Karpas-422 (cell line): ENCODE data around the gene HOMER1. TPM values are rescaled to one million over a fixed set of nuclear protein-coding genes. Genes with fewer than 3 reads are reported as not detected.

Experiments used
- DNase-seq: peaks from one replicate; pipeline ENCODE4 v3.0.0-alpha.2; 2015
- H2AFZ ChIP-seq: fragments of 200-600 bp; sonication (generic); 2 replicates; pipeline ENCODE4 v1.6.1; 2014; ENCODE audit warnings: antibody characterized with exemption, low read length, mixed read lengths
- H3K27ac ChIP-seq: fragments of 200-600 bp; sonication (generic); 2 replicates; pipeline ENCODE4 v1.5.1; 2014; ENCODE audit warnings: mild to moderate bottlenecking, low read length, moderate library complexity
- H3K27me3 ChIP-seq: fragments of 200-600 bp; sonication (generic); 2 replicates; pipeline ENCODE4 v1.6.1; 2014; ENCODE audit warnings: low read length, mixed read lengths
- H3K36me3 ChIP-seq: fragments of 200-600 bp; sonication (generic); 2 replicates; pipeline ENCODE4 v1.6.1; 2014; ENCODE audit warnings: low read length, mixed read lengths; ENCODE audit not compliant: insufficient read depth
- H3K4me1 ChIP-seq: fragments of 200-600 bp; sonication (generic); 2 replicates; pipeline ENCODE4 v1.6.1; 2014; ENCODE audit warnings: mild to moderate bottlenecking, low read length, mixed read lengths
- H3K4me2 ChIP-seq: fragments of 200-600 bp; sonication (generic); 2 replicates; pipeline ENCODE4 v1.6.1; 2014; ENCODE audit warnings: low read length, low read depth, mild to moderate bottlenecking; ENCODE audit not compliant: poor library complexity, severe bottlenecking
- H3K4me3 ChIP-seq: fragments of 200-600 bp; sonication (generic); 2 replicates; pipeline ENCODE4 v1.5.1; 2014; ENCODE audit warnings: mild to moderate bottlenecking, antibody characterized with exemption, low read length, mixed read lengths
- H3K79me2 ChIP-seq: fragments of 200-600 bp; sonication (generic); 2 replicates; pipeline ENCODE4 v1.6.1; 2014; ENCODE audit warnings: mild to moderate bottlenecking, low read length, mixed read lengths
- H3K9ac ChIP-seq: fragments of 200-600 bp; sonication (generic); 2 replicates; pipeline ENCODE4 v1.6.0; 2014; ENCODE audit warnings: low read length
- H3K9me2 ChIP-seq: fragments of 200-600 bp; sonication (generic), shearing (Covaris generic); replicated peaks from 2 replicates; pipeline ENCODE4 v1.6.0; 2014; ENCODE audit warnings: mild to moderate bottlenecking, low read length, moderate library complexity; ENCODE audit not compliant: insufficient read depth
- H3K9me3 ChIP-seq: fragments of 300-700, 200-600 bp; sonication (generic); 2 replicates; pipeline ENCODE4 v1.6.1; 2014; ENCODE audit warnings: low read length, mixed read lengths
- H4K20me1 ChIP-seq: fragments of 200-600 bp; sonication (generic); 2 replicates; pipeline ENCODE4 v1.6.1; 2014; ENCODE audit warnings: mild to moderate bottlenecking, antibody characterized with exemption, low read length, low read depth; ENCODE audit not compliant: insufficient read depth
- total RNA-seq: library from RNA; depleted of rRNA; stranded (reverse); fragments of >200 nt; shearing (Covaris generic); gene quantifications from 2 replicates; pipeline ENCODE4 v1.2.3, GENCODE V29; 2014; ENCODE audit warnings: low replicate concordance

Gene HOMER1
- total RNA-seq, 1 experiment from 2014 or later, result 1.1 TPM

DNA sequence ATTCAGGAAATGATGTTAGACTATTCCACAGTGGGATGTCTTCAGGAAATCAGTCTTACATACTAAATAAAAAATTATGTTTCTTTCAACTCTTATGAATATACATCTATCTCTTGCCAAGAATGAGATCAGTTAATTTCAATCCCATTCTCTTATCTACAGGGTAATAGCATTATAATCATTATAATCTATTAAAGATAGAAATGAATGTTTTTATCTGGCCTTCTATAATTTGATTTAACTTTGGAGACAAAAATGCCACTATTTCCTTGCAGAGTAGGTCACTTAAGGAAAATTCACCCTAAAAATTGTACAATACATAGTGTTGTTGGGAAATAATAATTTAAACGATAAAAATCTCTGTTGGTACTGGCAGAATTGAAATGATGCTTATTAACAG lies 96.4 kb downstream of the HOMER1 start:
- H3K9me3 ChIP-seq, result no peaks in the 10 kb centered on the region
- H3K36me3 ChIP-seq, result no peaks in the 10 kb centered on the region
- no peaks in the 10 kb centered on the region for H3K9me2 ChIP-seq
- H3K79me2 ChIP-seq, result no peaks in the 10 kb centered on the region
- no peak overlapping the region for H3K9ac ChIP-seq
- no peaks in the 10 kb centered on the region for H4K20me1 ChIP-seq
- no peaks in the 10 kb centered on the region for H3K27me3 ChIP-seq
- no peak overlapping the region for H3K27ac ChIP-seq
- DNase-seq, result no peak
- no peak overlapping the region for H3K4me2 ChIP-seq
- no peak overlapping the region for H3K4me3 ChIP-seq
- H2AFZ ChIP-seq, result no peak overlapping the region
- no peaks in the 10 kb centered on the region for H3K4me1 ChIP-seq

GRCh38 chr5:79416499-79416898 lies 97.4 kb downstream of the HOMER1 start:
- no peaks in the 10 kb centered on the region for H3K36me3 ChIP-seq
- no peaks in the 10 kb centered on the region for H3K79me2 ChIP-seq
- H2AFZ ChIP-seq, result no peak overlapping the region
- H3K4me3 ChIP-seq, result no peak overlapping the region
- H3K9me3 ChIP-seq, result no peaks in the 10 kb centered on the region
- no peaks in the 10 kb centered on the region for H4K20me1 ChIP-seq
- no peaks in the 10 kb centered on the region for H3K4me1 ChIP-seq
- peak; percentile 65 for DNase-seq
- H3K27ac ChIP-seq, result no peak overlapping the region
- H3K9me2 ChIP-seq, result 0 out of 2 replicates have a peak, but pooled peaks cover under 1% of the 10 kb centered on the region
- H3K27me3 ChIP-seq, result no peaks in the 10 kb centered on the region
- no peak overlapping the region for H3K9ac ChIP-seq
- H3K4me2 ChIP-seq, result no peak overlapping the region

GRCh38 chr5:79413112-79413511 lies 100.8 kb downstream of the HOMER1 start:
- Histone ChIP-seq H3K36me3 (no peaks in the 10 kb centered on the region), H3K9ac (no peak overlapping the region), H4K20me1 (no peaks in the 10 kb centered on the region), H2AFZ (no peak overlapping the region), H3K4me3 (no peak overlapping the region), H3K27me3 (no peaks in the 10 kb centered on the region), H3K27ac (no peak overlapping the region), H3K4me1 (no peaks in the 10 kb centered on the region), H3K9me2 (0 out of 2 replicates have a peak, but pooled peaks cover 3% of the 10 kb centered on the region), H3K4me2 (no peak overlapping the region), H3K79me2 (no peaks in the 10 kb centered on the region), H3K9me3 (no peaks in the 10 kb centered on the region; the same call in 1 of the 2 replicates)
- no peak for DNase-seq

DNA sequence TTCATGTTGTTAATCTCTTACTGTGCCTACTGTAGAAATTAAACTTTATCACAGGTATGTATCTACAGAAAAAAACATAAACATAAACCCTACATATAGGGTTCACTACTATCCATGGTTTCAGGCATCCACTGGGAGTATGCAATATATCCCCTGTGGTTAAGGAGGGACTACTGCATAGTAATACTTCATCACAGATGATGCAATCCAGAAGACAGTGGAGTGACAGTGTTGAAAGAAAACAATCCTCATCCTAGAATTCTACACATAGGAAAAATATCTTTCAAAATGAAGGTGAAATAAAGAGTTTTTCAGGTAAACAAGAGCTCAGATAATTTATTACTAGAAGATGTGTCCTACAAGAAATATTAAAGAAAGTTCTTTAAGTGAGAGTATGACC lies 105.9 kb downstream of the HOMER1 start:
- Histone ChIP-seq H3K9me2 (0 out of 2 replicates have a peak, but pooled peaks cover 3% of the 10 kb centered on the region), H3K79me2 (no peaks in the 10 kb centered on the region), H3K9me3 (no peaks in the 10 kb centered on the region; the same call in 1 of the 2 replicates), H3K27me3 (no peaks in the 10 kb centered on the region), H3K36me3 (no peaks in the 10 kb centered on the region), H3K9ac (no peak overlapping the region), H2AFZ (no peak overlapping the region), H4K20me1 (no peaks in the 10 kb centered on the region), H3K4me1 (no peaks in the 10 kb centered on the region), H3K27ac (no peak overlapping the region), H3K4me3 (no peak overlapping the region), H3K4me2 (no peak overlapping the region)
- no peak for DNase-seq

DNA sequence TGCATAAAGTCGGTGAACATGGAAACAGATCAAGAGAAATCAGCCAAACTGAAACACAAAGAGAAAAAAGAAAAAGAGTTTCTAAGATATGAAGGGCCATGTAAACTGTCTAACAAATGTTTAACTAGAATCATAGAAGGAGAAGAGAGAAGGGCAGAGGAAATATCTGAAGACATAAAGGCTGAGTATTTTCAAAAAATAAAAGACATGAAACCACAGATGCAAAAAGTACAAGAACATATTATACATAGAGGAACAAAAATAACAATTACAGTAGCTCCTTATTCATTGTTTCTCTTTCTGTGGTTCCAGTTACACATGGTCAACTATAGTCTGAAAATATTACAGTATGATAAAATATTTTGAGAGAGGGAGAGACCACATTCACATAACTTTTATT lies 106.3 kb downstream of the HOMER1 start:
- DNase-seq, result no peak
- no peak overlapping the region for H3K4me3 ChIP-seq

DNA sequence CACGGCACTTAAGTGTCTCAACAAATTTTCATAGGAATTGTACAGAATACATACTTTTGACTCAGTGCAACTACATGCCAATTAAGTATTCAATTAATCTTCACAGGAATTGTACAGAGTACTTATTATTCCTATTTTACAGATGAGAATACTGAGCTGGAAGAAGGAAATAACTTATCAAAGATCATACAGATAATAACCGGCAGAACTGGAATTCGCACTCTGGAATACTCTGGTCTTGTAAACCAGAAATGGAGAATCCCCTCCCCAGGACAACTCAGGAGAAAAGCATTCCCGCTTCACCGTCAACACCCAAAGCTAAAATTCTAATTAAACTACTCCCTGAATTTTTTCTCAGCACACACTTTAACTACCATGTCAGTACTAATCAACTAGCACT lies 112.7 kb downstream of the HOMER1 start:
- Histone ChIP-seq H3K4me2 (no peak overlapping the region), H3K9ac (no peak overlapping the region), H3K27me3 (no peaks in the 10 kb centered on the region), H3K36me3 (no peaks in the 10 kb centered on the region), H3K9me3 (no peaks in the 10 kb centered on the region), H3K4me3 (no peak overlapping the region), H2AFZ (no peak overlapping the region), H3K4me1 (no peaks in the 10 kb centered on the region), H3K27ac (no peak overlapping the region), H3K79me2 (no peaks in the 10 kb centered on the region), H3K9me2 (no peaks in the 10 kb centered on the region), H4K20me1 (no peaks in the 10 kb centered on the region)
- no peak for DNase-seq

More for the DNA sequence above, 106.3 kb downstream of the HOMER1 start:
- Histone ChIP-seq H3K79me2 (no peaks in the 10 kb centered on the region), H3K27me3 (no peaks in the 10 kb centered on the region), H3K9me3 (no peaks in the 10 kb centered on the region; the same call in 1 of the 2 replicates), H3K27ac (no peak overlapping the region), H3K9me2 (0 out of 2 replicates have a peak, but pooled peaks cover 3% of the 10 kb centered on the region), H3K36me3 (no peaks in the 10 kb centered on the region), H4K20me1 (no peaks in the 10 kb centered on the region), H3K4me2 (no peak overlapping the region), H2AFZ (no peak overlapping the region), H3K9ac (no peak overlapping the region), H3K4me1 (no peaks in the 10 kb centered on the region)

GRCh38 chr5:79399046-79399445 lies 114.9 kb downstream of the HOMER1 start:
- H3K4me1 ChIP-seq, result no peaks in the 10 kb centered on the region
- no peak overlapping the region for H3K9ac ChIP-seq
- no peaks in the 10 kb centered on the region for H3K79me2 ChIP-seq
- H3K27ac ChIP-seq, result no peak overlapping the region
- H3K9me3 ChIP-seq, result no peaks in the 10 kb centered on the region
- no peaks in the 10 kb centered on the region for H3K27me3 ChIP-seq
- no peak overlapping the region for H3K4me2 ChIP-seq
- H2AFZ ChIP-seq, result no peak overlapping the region
- no peaks in the 10 kb centered on the region for H3K36me3 ChIP-seq
- H3K4me3 ChIP-seq, result no peak overlapping the region
- no peaks in the 10 kb centered on the region for H4K20me1 ChIP-seq
- no peak for DNase-seq
- H3K9me2 ChIP-seq, result no peaks in the 10 kb centered on the region

DNA sequence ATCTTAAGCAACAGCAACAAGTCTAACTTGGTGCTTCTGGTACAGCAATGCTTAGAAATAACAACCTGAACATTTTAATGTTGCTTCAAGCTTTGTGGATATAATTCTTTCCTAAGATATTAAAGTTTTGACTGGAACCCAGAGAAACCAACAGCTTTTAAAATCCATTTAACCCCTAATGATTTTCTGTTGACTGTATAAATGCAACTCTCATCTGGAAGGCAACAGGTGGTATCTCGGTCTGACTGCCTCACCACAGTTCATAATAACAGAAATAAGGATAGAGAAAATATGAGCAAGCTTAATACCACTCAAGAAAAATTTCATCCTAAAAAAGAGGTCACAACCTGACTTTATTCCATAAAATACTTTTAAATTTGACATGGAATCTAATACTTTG lies 116.9 kb downstream of the HOMER1 start:
- Histone ChIP-seq H3K9ac (no peak overlapping the region), H3K4me3 (no peak overlapping the region), H3K9me3 (no peaks in the 10 kb centered on the region), H3K27me3 (no peaks in the 10 kb centered on the region), H2AFZ (no peak overlapping the region), H3K27ac (no peak overlapping the region), H4K20me1 (no peaks in the 10 kb centered on the region), H3K79me2 (no peaks in the 10 kb centered on the region), H3K4me1 (no peaks in the 10 kb centered on the region), H3K36me3 (no peaks in the 10 kb centered on the region), H3K9me2 (no peaks in the 10 kb centered on the region), H3K4me2 (no peak overlapping the region)
- no peak for DNase-seq

DNA sequence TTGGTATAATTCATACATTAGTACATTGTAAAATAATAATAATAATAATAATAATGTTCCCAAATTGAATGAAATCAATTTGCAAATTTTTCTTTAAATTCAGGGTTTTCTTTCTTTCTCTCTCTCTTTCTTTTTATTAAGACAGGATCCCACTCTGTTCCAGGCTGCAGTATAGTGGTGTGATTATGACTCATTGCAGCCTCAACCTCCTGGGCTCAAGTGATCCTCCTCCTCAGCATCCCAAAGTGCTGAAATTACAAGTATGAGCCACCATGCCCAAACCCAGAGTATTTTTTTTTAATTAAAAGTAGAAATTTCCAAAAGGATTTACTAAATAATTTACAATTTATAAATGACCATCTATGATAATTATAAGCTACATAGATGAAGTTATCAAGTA lies 117.7 kb downstream of the HOMER1 start:
- H3K79me2 ChIP-seq, result no peaks in the 10 kb centered on the region
- no peak overlapping the region for H3K4me2 ChIP-seq
- H3K4me1 ChIP-seq, result no peaks in the 10 kb centered on the region
- no peaks in the 10 kb centered on the region for H3K9me3 ChIP-seq
- no peak overlapping the region for H3K27ac ChIP-seq
- H3K27me3 ChIP-seq, result no peaks in the 10 kb centered on the region
- H4K20me1 ChIP-seq, result no peaks in the 10 kb centered on the region
- H3K9me2 ChIP-seq, result no peaks in the 10 kb centered on the region
- H3K4me3 ChIP-seq, result no peak overlapping the region
- no peak overlapping the region for H3K9ac ChIP-seq
- no peaks in the 10 kb centered on the region for H3K36me3 ChIP-seq
- DNase-seq, result no peak
- no peak overlapping the region for H2AFZ ChIP-seq
